Thoracic aorta (tissue), 2 donors: ENCODE data around the gene GALK1. TPM values are rescaled to one million over a fixed set of nuclear protein-coding genes. Genes with fewer than 3 reads are reported as not detected.

Experiments
- ATAC-seq: fragments of 150-250 bp; one replicate; pipeline ENCODE4 v1.8.0; 2017; ENCODE audit warnings: low read depth; ENCODE audit not compliant: insufficient number of reproducible peaks, low FRiP score
- DNase-seq: peaks from one replicate; pipeline ENCODE4 v3.0.0-alpha.2; 2020; ENCODE audit warnings: low spot score
- H3K27ac ChIP-seq, 2 donors: fragments of 200-600 bp; sonication (generic); 1 replicate in 1 of 2; 2 replicates in 1 of 2; pipeline ENCODE4 v1.5.1; 2016; ENCODE audit warnings: mild to moderate bottlenecking in 2 of 2, moderate library complexity in 2 of 2
- H3K27me3 ChIP-seq: fragments of 200-600 bp; sonication (generic); replicated peaks from 2 replicates; pipeline ENCODE4 v1.6.0; 2016; ENCODE audit warnings: mild to moderate bottlenecking; ENCODE audit not compliant: insufficient read depth
- H3K36me3 ChIP-seq: fragments of 200-600 bp; sonication (generic); one replicate; pipeline ENCODE4 v1.5.1; 2016
- H3K4me1 ChIP-seq, 2 donors: fragments of 200-600 bp; sonication (generic); 1 replicate in 1 of 2; 2 replicates in 1 of 2; pipeline versions ENCODE4 v1.5.1 to v1.6.0; 2016; ENCODE audit warnings: low read depth in 2 of 2, mild to moderate bottlenecking in 1 of 2; ENCODE audit not compliant: control insufficient read depth in 1 of 2
- H3K4me3 ChIP-seq: fragments of 200-600 bp; sonication (generic); 2 replicates; pipeline ENCODE4 v1.5.1; 2016; ENCODE audit warnings: mild to moderate bottlenecking
- H3K9me3 ChIP-seq: fragments of 200-600 bp; sonication (generic); 2 replicates; pipeline ENCODE4 v1.5.1; 2016
- total RNA-seq, 2 donors: library from RNA; depleted of rRNA; stranded (reverse); fragments of >200 nt; gene quantifications; one replicate each; pipeline versions ENCODE4 v1.1.0 to v1.2.3, GENCODE V29; 2016
- TF ChIP-seq, protein P1 (sequence below): fragments of 200-600 bp; sonication (generic); IDR thresholded peaks from one replicate; pipeline ENCODE4 v1.5.1; 2019; ENCODE audit warnings: antibody characterized with exemption

Gene GALK1
- total RNA-seq, 2 donors from 2014 or later, result 29.6 to 58.3 TPM

DNA sequence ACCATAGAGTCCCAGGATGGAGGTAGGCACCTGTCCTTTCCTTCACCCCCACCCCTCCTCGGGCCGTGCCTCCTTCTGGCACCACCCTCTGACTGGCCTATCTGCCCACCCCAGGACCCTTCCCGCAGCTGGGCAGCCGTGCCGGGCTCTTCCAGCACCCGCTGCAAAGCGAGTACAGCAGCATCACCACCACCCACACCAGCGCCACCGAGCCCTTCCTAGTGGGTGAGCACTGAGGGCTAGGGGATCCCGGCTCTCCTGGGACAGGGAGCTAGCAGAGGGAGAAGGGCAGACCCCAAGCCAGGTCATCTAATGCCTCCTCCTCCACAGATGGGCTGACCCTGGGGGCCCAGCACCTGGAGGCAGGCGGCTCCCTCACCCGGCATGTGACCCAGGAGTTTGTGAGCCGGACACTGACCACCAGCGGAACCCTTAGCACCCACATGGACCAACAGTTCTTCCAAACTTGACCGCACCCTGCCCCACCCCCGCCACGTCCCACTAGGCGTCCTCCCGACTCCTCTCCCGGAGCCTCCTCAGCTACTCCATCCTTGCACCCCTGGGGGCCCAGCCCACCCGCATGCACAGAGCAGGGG, 7.8 kb downstream of the GALK1 start:
- no peaks in the 10 kb centered on the region for H3K27me3 ChIP-seq
- peaks cover 3 to 16% of the 10 kb centered on the region in 2 donors for H3K4me1 ChIP-seq
- TF ChIP-seq, protein P1, sequence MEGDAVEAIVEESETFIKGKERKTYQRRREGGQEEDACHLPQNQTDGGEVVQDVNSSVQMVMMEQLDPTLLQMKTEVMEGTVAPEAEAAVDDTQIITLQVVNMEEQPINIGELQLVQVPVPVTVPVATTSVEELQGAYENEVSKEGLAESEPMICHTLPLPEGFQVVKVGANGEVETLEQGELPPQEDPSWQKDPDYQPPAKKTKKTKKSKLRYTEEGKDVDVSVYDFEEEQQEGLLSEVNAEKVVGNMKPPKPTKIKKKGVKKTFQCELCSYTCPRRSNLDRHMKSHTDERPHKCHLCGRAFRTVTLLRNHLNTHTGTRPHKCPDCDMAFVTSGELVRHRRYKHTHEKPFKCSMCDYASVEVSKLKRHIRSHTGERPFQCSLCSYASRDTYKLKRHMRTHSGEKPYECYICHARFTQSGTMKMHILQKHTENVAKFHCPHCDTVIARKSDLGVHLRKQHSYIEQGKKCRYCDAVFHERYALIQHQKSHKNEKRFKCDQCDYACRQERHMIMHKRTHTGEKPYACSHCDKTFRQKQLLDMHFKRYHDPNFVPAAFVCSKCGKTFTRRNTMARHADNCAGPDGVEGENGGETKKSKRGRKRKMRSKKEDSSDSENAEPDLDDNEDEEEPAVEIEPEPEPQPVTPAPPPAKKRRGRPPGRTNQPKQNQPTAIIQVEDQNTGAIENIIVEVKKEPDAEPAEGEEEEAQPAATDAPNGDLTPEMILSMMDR, result no peak
- peaks cover 4% of the 10 kb centered on the region for H3K36me3 ChIP-seq
- H3K4me3 ChIP-seq, result no peak overlapping the region
- H3K27ac ChIP-seq, result no peak overlapping the region
- no peak for DNase-seq
- H3K9me3 ChIP-seq, result no peaks in the 10 kb centered on the region
- no peak for ATAC-seq

DNA sequence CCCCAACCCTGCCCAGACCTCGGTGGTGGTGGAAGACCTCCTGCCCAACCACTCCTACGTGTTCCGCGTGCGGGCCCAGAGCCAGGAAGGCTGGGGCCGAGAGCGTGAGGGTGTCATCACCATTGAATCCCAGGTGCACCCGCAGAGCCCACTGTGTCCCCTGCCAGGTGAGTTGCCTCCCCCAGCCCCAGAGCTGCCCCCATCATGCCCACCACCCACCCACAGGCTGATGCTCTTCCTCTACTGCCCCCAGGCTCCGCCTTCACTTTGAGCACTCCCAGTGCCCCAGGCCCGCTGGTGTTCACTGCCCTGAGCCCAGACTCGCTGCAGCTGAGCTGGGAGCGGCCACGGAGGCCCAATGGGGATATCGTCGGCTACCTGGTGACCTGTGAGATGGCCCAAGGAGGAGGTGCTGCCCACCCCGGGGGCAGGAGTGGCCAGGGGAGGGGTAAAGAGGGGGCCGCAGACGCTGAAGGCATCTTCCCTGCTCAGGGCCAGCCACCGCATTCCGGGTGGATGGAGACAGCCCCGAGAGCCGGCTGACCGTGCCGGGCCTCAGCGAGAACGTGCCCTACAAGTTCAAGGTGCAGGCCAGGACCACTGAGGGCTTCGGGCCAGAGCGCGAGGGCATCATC, 8.4 kb downstream of the GALK1 start:
- TF ChIP-seq, protein P1, result no peak
- no peaks in the 10 kb centered on the region for H3K9me3 ChIP-seq
- DNase-seq (no peak), ATAC-seq (no peak)
- no peak overlapping the region for H3K27ac ChIP-seq
- H3K4me1 ChIP-seq, result peaks cover 3 to 16% of the 10 kb centered on the region in 2 donors
- H3K36me3 ChIP-seq, result peaks cover 4% of the 10 kb centered on the region
- H3K4me3 ChIP-seq, result no peak overlapping the region
- no peaks in the 10 kb centered on the region for H3K27me3 ChIP-seq

DNA sequence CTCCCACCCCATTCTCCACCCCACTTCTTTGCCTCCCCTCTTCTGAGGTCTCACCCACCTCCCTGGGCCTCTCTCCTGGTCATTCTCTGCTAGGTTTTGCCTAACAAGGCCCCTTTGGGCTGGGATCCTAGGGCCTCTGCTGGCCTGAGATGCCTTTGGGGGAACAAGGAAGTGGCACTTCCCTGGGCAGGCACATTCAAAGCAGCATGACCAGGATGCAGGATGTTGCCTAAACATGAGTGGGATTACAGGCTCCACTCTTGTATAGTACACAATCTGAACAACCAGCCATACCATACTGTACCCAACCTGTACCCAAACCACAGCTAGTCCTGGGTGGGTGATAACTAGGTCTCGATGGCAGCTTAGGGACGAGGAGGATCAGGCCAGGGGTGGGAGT, 9.0 kb downstream of the GALK1 start:
- H3K27ac ChIP-seq, result no peak overlapping the region
- H3K4me1 ChIP-seq, result peaks cover 3 to 16% of the 10 kb centered on the region in 2 donors
- ATAC-seq, result no peak
- H3K4me3 ChIP-seq, result no peak overlapping the region
- H3K36me3 ChIP-seq, result peaks cover 4% of the 10 kb centered on the region
- no peaks in the 10 kb centered on the region for H3K9me3 ChIP-seq
- no peak for DNase-seq
- TF ChIP-seq, protein P1, result no peak
- no peaks in the 10 kb centered on the region for H3K27me3 ChIP-seq

DNA sequence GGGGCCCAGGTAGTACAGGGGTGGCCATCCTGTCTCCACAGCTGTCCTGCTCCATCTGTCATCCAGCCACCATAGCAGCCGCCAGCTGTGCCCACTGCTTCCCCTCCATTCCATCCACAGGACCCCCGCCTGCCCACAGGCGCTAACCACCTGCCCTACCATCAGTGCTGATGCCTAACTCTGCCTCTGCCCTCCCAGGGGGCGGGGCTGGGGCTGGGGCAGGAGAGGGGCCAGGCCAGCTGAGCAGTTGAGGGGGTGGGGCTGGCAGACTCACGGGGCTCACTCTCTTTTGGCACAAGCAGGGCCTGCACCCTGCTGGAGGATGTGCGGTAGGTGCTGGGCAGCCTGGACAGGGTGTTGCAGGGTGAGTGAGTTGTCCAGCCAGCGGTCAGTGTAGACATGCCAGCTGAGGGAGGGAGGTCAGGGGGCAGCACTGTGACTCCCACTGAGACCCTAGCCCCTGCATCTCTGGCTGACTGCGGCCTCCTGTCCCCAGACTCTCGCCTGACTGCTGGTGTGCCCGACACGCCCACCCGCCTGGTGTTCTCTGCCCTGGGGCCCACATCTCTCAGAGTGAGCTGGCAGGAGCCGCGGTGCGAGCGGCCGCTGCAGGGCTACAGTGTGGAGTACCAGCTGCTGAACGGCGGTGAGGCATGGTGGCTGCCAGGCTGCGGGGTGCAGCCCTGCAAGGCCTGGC, 9.6 kb downstream of the GALK1 start:
- Histone ChIP-seq H3K36me3 (peaks cover 4% of the 10 kb centered on the region), H3K27me3 (no peaks in the 10 kb centered on the region), H3K4me3 (no peak overlapping the region), H3K9me3 (no peaks in the 10 kb centered on the region), H3K4me1 (peaks cover 3 to 21% of the 10 kb centered on the region in 2 donors), H3K27ac (no peak overlapping the region)
- DNase-seq (no peak), ATAC-seq (no peak)
- TF ChIP-seq, protein P1, result no peak
